GM21447 (cell line): ENCODE data around the gene IFIT5.
"Not testable (repeated sequence)": the region's sequence is repeated elsewhere in the genome, so short reads cannot be mapped to it uniquely, and the experiment has no call there.

Source experiments
- ATAC-seq: cut with Tn5 transposase; IDR thresholded peaks from one replicate; pipeline ENCODE4 v1.9.1; 2021; ENCODE audit not compliant: unreplicated experiment

IFIT5 gene

GRCh38 chr10:89427629-89428028 lies 13.3 kb downstream of the IFIT5 start:
- no peak for ATAC-seq

- ATAC-seq, result no peak
These were observed 14.5 kb downstream of the IFIT5 start for GRCh38 chr10:89428877-89429276.

GRCh38 chr10:89431977-89432376 lies 17.6 kb downstream of the IFIT5 start:
- no peak for ATAC-seq

GRCh38 chr10:89438525-89438924 lies 24.2 kb downstream of the IFIT5 start:
- ATAC-seq, result no peak

- ATAC-seq, result no peak
These were observed 26.1 kb downstream of the IFIT5 start for GRCh38 chr10:89440226-89441009.

- ATAC-seq, result no peak
These were observed 27.9 kb downstream of the IFIT5 start for GRCh38 chr10:89442289-89442688.

GRCh38 chr10:89444819-89445218 lies 30.5 kb downstream of the IFIT5 start:
- ATAC-seq, result not testable (repeated sequence)

GRCh38 chr10:89450901-89451300 lies 36.5 kb downstream of the IFIT5 start:
- no peak for ATAC-seq

- no peak for ATAC-seq
These were observed 37.8 kb downstream of the IFIT5 start for GRCh38 chr10:89452193-89452592.

- ATAC-seq, result no peak
These were observed 40.4 kb downstream of the IFIT5 start for GRCh38 chr10:89454561-89455347.

GRCh38 chr10:89458291-89458690 lies 43.9 kb downstream of the IFIT5 start:
- ATAC-seq, result no peak

GRCh38 chr10:89458784-89459183 lies 44.4 kb downstream of the IFIT5 start:
- ATAC-seq, result no peak

- ATAC-seq, result no peak
These were observed 49.6 kb downstream of the IFIT5 start for GRCh38 chr10:89463846-89464537.

- no peak for ATAC-seq
These were observed 50.8 kb downstream of the IFIT5 start for GRCh38 chr10:89465196-89465595.

- no peak for ATAC-seq
These were observed 52.2 kb downstream of the IFIT5 start for GRCh38 chr10:89466599-89467035.

- no peak for ATAC-seq
These were observed 54.0 kb downstream of the IFIT5 start for GRCh38 chr10:89468191-89468965.

- ATAC-seq, result no peak
These were observed 55.1 kb downstream of the IFIT5 start for GRCh38 chr10:89469517-89469916.
